ENCODE data around the gene OCSTAMP. TPM values are rescaled to one million over a fixed set of nuclear protein-coding genes. Genes with fewer than 3 reads are reported as not detected.

OCSTAMP gene
- total and polyA plus RNA-seq, 2 experiments from 2014 or later, result 0.32 to 0.45 TPM

- peaks cover 1% of the 10 kb centered on the region for H3K27me3 Mint-ChIP-seq (ENCODE audit: insufficient read depth, low read depth, poor library complexity)
- H3K36me3 ChIP-seq (ENCODE audit: insufficient read depth), result no peaks in the 10 kb centered on the region
- H3K4me3 ChIP-seq, result no peak overlapping the region
- no peak for DNase-seq (ENCODE audit: low spot score)
- H3K4me3 Mint-ChIP-seq, result no peak overlapping the region
- no peak overlapping the region for H2AFZ ChIP-seq
- no peak overlapping the region for H3K4me2 ChIP-seq
- H3K9me3 Mint-ChIP-seq, result peaks cover 14% of the 10 kb centered on the region
- no peaks in the 10 kb centered on the region for H3K79me2 ChIP-seq (replicated peaks; ENCODE audit: insufficient read depth)
- H3F3A ChIP-seq (replicated peaks; ENCODE audit: low read depth), result no peaks in the 10 kb centered on the region
- H3K27ac Mint-ChIP-seq, result no peak overlapping the region
- no peaks in the 10 kb centered on the region for H4K20me1 ChIP-seq (replicated peaks; ENCODE audit: insufficient read depth)
- peaks cover 14% of the 10 kb centered on the region for H3K36me3 Mint-ChIP-seq (ENCODE audit: low read depth)
- H3K27ac ChIP-seq (ENCODE audit: low read depth), result no peak overlapping the region
- H3K4me1 Mint-ChIP-seq, result peaks cover 4% of the 10 kb centered on the region; the same call in 2 of the 3 replicates
- no peaks in the 10 kb centered on the region for H3K9me2 ChIP-seq (ENCODE audit: insufficient read depth)
- no peaks in the 10 kb centered on the region for H3K4me1 ChIP-seq (ENCODE audit: insufficient read depth)
- TF ChIP-seq STAT1 (IDR thresholded peaks at IDR 0.05; ENCODE audit: unreplicated experiment), result no peak
- no peak for TF ChIP-seq ZNF114 (CRISPR knock-in tag; IDR thresholded peaks at IDR 0.05)
- TF ChIP-seq POLR2AphosphoS5 (IDR thresholded peaks at IDR 0.05; ENCODE audit: low read depth), result no peak
- no peak for TF ChIP-seq NANOG (IDR thresholded peaks at IDR 0.05; ENCODE audit: borderline replicate concordance)
- TF ChIP-seq EZH2phosphoT487 (IDR thresholded peaks at IDR 0.05; ENCODE audit: unreplicated experiment), result no peak
- TF ChIP-seq CREB1 (CRISPR knock-in tag; IDR thresholded peaks at IDR 0.05; ENCODE audit: low read depth), result no peak
- TF ChIP-seq ZNF462 (CRISPR knock-in tag; IDR thresholded peaks at IDR 0.05), result no peak
- TF ChIP-seq REST (IDR thresholded peaks at IDR 0.05; ENCODE audit: unreplicated experiment), result no peak
- TF ChIP-seq EZH2 (IDR thresholded peaks at IDR 0.05; ENCODE audit: low read depth, unreplicated experiment), result no peak
- no peak for TF ChIP-seq ETS1 (IDR thresholded peaks at IDR 0.05)
- no peak for TF ChIP-seq CTCF (conservative IDR thresholded peaks at IDR 0.05; ENCODE audit: low read depth in 2 of 2)
- TF ChIP-seq JUNB (IDR thresholded peaks at IDR 0.05; ENCODE audit: unreplicated experiment), result no peak
- TF ChIP-seq ZNF331 (CRISPR knock-in tag; IDR thresholded peaks at IDR 0.05; ENCODE audit: low read depth), result no peak
- no peaks in the 10 kb centered on the region for H3K27me3 ChIP-seq (ENCODE audit: insufficient read depth)
- no peak for ATAC-seq
These were observed 26.4 kb upstream of the OCSTAMP start for GRCh38 chr20:46576774-46577395.

All from GM23338 (cell line).